Measurements from ENCODE around the gene CRB1. TPM values are rescaled to one million over a fixed set of nuclear protein-coding genes. Genes with fewer than 3 reads are reported as not detected.

The CRB1 gene
- 3.3 TPM for polyA plus RNA-seq (ENCODE audit: insufficient read length)
- long read RNA-seq, donor 1: 0 reads
- long read RNA-seq, donor 2: 0 reads
- long read RNA-seq, donor 3: 0 reads
- long read RNA-seq, donor 4: 0 reads
- long read RNA-seq, donor 5, partial matches to known transcripts: 0 of 1 reads
- long read RNA-seq, donor 5, other reads (novel, unspliced or antisense): 0 of 1 reads
- long read RNA-seq, donor 6: 0 reads
- long read RNA-seq, donor 7: 0 reads
- long read RNA-seq, donor 8: 0 reads

DNA sequence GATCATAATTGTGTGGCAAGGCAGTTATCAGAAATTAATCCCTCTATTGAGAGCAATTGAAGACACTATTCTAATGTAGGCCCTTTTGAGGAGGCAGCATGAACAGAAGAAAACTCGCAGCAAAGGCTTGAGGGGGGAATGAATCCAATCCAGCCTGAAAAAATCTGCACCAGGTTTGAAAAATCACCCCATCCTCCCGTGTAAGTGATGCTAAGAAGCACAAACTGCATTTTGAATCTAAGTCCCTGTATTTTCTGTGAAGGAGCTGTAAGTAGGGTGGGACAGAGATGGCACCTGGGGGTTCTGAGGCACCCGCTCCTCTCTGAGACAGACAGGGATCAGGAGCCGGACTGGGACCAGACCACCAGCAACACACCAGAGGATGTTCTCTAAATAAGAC is at the start of gene CRB1:
TSS of gene CRB1 (plus strand) at position 241 of the 400 bp plus-strand sequence. CDS start 161 bp downstream, outside the sequence.
- peak; percentile 14 for DNase-seq

DNA sequence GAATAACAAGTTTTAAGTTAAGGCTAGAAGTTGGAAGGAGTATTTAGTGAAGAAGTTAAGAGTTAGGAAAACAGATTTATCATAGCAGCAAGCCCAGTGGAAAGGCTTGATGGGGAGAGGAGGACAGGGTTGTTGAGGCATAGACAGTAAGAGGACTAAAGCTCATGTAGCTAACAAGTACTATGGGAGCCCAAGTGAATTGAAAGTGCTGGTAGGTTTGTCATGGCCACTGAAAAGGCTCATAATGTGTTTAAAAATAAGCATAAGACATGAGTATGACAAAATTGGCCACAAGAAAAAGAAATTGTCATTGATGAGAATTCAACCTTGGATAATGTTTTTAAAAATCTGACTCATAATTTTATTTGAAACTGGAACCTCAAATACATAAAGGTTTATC is 49.2 kb upstream of the CRB1 start:
- no peak for DNase-seq

DNA sequence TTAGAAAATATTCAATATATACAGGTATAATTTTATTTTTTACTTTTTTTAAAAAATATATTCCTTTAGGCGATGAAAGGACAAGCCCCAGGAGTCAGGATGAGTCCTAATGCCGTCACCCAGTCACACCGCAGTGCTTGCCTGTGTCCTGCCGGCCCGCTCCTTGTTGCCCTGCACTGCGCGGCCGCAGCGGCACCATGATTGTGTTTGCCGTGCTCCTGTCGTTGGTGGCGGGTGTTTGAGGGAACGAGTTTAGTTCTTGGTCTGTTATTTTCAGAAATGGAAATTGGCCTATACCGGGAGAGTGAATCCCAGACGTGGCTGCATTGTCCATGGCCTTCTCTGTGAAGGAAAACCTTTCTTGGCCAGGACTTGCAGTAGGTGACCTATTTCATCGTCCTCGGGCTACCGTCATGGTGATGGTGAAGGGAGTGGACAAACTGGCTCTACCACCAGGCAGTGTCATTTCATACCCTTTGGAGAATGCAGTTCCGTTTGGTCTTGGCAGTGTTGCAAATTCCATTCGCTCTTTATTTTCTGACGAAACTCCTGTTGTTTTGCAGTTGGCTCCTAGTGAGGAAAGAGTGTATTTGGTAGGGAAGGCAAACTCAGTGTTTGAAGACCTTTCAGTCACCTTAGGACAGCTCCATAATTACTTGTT is 45.9 kb upstream of the CRB1 start:
- no peak for DNase-seq

DNA sequence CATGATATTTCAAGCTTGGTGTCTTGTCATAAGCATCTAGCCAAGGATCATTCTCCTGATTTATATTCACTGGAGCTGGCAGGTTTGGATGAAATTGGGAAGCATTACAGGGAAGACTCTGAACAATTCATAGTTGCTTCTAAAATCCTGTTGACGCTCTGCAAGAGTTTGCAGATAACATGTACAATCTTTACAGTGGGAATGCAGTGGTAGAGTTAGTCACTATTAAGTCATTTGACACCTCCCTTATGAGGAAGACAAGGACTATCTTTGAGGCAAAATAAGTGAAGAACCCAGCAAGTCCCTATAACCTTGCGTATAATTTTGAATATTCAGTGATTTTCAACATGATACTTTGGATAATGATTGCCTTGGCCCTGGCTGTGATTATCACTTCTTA is 45.3 kb upstream of the CRB1 start:
- DNase-seq: no peak

DNA sequence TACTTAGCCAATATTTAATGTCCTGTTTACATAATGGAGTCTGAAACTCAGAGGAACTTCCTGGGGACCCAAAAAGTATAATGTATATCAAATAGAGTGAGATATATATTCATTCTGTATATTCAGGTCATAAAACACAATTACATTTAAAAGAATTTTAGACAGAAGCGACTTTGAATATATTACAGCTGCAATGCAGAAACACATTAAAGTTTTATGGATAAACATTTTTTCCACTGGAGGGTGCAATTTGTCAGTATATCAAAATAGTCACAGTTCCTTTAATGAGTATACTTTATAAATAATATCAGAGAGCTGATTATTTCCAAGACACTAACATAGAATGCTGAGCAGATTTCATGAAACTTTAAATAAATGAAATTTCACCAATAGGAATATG is 43.9 kb upstream of the CRB1 start:
- DNase-seq: peak; percentile 22

DNA sequence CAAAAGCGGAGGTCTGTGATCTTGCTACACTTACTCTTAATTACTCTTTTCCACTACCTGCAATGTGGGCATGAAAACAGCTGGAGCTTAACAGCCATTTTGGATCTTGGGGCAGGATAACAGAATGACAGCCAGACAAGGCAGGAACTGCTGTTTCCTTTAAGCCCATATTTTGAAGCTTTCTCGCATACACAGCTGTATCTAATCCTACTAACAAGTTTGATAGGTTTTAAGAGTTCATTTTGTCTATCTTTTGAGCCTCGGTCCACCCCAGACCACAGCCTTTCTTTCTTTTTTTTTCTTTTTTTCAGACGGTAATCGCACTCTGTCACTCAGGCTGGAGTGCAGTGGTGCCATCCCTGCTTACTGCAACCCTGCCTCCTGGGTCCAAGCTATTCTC is 42.4 kb upstream of the CRB1 start:
- DNase-seq: no peak

DNA sequence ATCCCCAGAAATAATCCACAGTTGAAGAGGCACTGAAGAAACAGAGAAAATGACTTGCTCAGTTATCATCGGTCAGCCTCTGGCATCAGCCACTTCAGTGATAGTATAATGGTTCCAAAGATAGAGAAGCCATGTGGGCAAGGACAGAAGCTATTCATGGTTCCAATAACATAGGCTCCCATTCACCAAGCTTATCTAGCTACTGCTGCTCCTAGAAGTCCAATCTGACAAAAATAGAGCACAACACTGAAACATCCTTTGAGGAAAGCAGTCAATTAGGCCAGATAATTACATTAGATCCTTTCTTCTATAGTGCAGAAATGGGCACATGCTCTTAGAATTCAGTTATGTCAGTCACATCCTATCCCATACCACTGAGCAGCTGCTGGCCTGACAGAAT is 33.5 kb upstream of the CRB1 start:
- no peak for DNase-seq

DNA sequence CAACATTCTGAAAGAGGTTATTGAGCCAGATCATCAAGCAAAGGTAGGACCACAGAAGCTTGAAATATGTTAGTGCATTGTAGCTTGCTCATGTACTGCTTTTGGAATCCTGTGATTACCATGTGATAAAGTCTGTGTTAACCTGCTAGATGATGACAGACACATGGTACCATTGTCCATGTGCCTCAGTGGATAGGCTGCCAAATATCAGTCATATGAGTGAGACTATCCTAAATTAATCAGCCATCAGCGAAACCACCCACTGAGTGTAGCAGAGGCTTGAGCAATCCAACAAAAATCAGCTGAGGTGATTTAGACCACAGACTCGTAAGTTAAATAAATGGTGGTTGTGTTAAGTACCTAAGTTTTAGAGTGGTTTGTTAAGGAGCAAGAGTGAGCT is 32.7 kb upstream of the CRB1 start:
- DNase-seq: no peak

DNA sequence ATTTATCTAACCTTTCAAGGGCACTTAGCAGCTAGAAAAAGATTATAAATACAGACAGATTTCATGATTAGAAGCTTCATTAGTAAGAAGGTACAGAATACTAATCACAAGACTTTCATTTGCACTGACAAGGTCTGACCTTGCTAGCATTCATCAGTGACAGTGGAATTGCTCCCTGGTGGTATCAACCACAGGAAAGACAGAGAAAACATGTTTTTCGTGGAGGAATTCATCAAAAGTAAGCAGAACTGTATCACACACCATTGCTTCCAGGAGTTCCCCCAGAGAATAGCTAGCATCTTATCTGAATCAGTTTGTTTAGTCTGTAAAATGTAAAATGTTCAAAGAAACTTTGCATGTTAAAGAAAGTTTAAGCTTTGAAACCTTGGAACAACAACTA is 20.6 kb upstream of the CRB1 start:
- no peak for DNase-seq

DNA sequence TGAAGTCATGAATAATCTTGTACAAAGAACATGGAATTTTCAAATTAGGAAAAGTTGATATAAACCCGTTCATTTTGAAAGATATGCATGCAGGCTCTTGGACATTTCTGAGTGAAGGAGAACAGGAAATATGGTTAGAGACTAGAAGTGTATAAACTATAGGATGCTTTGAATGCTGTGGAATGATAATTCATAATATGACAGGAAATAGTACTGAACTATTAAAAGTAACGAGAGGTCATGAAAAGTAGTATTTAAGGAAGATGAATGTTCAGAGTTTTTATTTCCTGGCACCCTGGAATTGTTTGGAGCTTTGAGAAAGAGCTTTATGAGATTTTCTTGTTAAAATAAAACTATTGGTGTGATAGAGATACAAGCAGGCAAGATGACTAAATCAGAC is 18.7 kb upstream of the CRB1 start:
- DNase-seq: no peak

DNA sequence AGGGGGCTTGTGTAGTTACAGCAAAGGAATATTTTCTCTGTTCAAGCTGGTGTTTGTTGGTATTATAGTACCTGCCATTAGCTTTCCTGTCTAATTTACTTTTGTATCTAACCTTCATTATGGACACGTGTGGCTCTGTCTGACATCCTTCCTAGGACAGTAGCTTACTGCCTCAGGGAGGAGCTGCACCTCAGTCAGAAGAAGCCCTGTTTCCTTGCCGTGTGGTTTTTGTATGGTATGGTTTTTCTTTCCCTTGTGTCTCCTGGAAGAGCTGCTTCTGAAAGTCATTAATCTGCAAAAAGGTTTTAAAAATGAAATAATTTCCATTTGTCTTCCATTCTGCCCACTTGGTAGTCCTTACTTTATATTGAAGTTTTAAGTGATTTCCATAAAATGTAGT is 17.4 kb upstream of the CRB1 start:
- DNase-seq: no peak

DNA sequence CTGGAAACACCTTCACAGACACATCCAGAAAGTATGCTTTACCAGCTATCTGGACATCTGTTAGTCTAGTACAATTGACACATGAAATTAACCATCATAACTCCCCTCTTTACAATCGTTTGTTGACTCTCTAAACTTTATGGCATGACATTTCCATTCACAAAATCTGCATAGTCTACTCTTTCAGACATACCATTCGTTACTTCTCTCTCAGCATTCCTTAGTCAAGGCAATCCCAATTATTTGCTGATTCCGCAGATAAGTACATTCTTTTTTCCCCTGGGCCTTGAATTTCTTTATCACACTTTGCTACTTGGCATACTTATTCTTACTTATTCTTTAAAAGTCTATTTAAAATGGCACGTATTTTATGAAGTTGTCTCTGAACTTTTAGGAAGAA is 15.1 kb upstream of the CRB1 start:
- no peak for DNase-seq

DNA sequence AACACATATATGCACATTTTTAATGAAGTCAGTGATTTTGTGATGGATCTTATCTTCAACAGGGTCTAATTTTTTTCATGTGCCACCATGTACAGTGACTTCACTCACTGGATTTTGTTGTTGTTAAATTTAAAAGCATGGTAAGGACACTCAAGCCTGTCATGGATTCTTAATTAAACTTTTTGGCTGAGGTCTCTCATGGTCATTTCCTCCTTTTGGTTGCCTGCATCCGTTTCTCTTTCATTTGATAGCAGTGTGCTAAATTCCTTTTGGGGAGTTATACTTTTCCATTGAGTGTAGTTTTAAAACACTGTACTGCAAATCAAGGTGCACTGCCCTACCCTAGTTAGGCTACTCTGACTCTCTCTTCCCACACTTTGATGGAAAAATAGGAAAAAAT is 13.2 kb upstream of the CRB1 start:
- DNase-seq: no peak

DNA sequence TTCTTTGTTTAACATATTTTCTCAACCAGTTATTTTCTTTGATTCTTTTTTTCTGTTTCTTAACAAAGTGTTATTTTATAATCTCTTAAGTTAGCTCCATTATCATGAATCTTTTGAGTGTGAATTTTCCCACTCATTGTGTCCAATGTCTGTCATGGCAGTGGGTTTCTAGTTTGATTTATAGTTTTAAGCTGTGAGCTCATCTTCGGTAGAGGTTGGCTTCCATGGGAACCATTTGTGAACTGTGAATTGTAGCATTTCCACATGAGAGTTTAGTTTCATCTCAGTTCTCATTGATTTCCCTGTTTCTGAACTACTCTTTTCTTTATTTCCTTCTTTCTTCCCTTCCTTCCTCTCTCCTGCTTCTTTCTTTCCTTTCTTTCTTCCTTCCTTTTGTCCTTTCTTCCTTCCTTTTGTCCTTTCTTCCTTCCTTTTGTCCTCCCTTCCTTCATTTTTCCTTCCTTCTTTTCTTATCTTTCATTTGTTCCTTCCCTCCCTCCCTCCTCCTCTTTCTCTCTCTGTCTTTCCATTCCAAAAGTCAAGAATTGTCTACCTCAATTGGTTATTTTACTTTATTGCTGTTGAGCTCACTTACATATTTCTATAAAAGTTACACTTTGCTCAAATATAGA is 3.0 kb upstream of the CRB1 start:
- no peak for DNase-seq

DNA sequence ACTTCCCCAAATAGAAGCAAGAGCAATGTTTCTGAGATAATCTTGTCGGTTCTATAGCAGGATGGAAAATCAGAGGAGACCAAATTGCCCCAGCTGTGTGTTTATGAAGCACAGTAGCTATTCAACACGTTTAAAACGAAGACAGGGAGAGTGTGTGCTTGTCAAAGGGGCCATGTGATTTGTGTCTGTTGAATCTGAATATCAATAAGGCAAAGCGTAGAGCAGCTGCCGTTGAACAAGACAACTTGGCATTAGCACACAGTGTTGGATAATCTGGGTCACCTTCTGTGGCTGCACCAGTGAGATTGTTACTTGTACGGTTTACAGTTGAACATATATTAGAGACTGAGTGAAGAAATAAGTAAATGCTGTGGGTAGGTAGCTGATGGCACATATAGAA is 1.0 kb downstream of the CRB1 start:
- DNase-seq: no peak

DNA sequence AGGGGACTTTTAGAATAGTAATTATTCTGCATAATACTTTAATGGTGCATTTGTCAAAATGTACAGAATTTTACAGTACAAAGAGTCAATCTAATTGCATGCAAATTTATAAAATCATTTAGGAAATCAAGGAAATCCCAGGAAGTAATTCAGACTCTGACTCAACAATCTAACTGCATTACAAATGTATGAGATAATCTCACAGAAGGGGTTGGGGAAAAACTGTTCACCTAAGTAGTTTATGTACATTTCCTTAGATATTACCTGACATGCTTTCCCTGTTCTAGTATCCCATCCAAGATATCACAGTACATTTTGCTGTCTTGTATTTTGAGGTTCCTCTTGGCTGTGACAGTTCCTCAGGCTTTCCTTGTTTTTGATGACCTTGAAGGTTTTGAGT is 4.7 kb downstream of the CRB1 start:
- DNase-seq: no peak

DNA sequence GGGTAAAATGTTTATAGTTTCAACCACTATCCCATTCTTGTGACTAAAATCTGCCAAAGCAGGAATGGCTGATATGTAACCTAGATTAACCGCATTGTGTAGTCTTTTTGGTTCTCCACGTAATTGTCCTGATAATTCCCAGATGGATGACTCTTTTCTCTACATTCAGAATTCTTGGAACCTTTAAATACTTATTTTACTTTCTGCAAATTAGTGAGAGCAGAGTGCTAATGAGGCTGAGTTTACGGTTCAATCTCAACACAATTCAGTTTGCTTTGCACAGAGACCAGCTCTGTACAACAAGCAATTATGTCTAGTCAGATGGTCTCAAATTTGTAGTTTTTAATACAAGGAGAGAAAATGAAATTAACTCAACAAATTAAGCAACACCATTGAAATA is 9.1 kb downstream of the CRB1 start:
- DNase-seq: no peak

DNA sequence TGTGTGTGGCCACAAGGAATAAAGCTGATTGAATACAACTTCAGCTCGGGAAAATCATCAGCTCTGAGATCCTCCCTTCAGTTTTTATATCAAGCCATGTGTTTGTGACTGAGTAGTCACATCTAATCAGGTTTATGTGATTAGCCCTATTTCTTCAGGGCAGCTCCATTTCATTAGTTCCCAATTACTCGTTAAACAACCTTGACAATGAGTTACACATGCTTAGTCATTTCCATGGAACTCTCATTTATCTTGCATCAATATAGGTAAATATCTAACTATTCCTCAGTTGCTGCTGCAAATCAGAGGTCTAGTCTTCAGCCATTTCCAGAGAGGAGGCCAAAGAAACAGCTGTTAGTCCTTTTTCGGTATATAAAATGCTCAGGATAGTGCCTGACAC is 16.3 kb downstream of the CRB1 start:
- DNase-seq: no peak

DNA sequence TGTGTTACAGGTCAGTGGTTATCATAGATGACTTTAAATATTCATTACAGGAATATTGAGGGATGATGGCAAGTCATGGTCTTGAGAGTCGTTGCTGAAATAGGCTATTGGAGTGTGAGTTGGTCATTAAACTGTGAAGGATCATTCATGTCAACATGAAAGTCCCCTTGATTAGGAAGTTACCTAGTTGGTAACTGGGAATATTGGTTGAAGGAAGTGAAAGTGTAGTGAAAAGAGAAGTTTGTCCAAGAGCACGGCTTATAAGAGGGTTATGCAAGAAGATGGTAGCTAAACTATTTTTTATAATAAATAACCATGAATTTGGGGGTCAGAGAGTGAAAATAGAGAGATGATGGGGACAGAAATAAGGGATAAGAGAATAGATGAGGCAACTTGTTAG is 16.9 kb downstream of the CRB1 start:
- DNase-seq: no peak

DNA sequence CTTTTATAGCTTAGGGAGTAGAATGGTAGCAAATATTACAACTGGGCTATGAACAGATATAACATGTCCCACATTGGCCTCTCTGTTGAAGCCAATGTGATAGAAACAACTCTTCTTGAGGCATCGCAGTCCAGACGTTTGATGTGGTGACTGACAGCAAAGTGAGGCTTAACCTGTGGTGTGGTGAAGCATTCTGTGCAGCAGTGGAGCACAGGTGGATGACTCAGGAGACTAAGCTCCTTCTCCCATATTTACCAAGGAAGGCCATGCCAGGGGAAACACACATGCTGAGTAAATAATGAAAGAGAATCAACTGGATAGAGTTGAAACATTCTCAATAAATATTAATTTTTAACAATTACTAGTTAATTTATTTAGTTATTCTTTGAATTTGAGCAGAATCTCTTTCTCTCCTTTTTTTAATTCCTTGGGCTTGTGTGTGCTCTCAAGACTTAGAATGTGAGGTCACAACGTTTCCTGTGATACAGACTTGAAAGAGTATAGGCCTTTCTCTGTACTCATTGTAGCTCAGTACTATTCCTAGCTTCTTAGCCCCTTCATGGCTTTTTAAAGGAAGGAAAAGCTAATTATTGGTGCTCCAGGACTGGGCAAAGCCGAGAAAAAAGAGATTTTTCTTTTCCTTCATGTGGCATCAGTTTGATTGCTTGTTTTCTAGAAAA is 17.6 kb downstream of the CRB1 start:
- DNase-seq: no peak

DNA sequence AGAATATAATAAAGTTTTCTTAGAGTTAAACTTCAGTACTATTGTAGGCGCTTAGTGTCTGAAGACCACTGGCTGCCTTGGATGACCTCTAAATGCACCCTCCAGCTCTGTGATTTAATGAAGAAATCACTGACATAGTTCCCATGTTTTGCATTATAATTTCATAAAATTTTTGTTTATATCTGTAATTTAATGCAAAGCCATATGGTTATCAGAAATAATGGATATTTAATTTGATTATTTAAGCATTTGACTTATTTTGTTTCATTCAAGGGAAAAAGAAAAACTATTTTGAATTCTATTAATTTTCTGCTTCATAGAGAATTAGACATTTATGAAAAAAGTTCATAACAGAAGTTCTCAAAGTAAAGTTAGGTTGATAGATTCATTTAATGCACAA is 18.6 kb downstream of the CRB1 start:
- DNase-seq: no peak

DNA sequence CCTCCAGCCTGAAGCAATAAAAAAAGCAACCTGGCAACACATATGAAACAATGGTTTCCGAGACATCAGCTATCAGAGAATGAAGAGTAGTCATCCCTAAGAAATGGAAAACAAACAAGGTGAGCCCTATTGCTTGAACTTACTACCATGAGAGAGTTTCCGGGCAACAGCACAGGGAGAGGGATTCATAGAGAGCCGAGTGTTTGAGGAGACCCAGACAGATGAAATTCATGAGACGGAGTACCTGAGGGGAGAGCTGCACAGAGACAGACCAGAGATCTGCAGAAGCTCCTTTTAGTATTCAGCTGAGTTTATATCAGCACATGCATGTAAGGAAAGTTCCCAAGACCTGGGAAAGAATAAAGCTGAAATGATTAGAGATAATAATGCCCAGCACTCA is 19.8 kb downstream of the CRB1 start:
- no peak for DNase-seq

DNA sequence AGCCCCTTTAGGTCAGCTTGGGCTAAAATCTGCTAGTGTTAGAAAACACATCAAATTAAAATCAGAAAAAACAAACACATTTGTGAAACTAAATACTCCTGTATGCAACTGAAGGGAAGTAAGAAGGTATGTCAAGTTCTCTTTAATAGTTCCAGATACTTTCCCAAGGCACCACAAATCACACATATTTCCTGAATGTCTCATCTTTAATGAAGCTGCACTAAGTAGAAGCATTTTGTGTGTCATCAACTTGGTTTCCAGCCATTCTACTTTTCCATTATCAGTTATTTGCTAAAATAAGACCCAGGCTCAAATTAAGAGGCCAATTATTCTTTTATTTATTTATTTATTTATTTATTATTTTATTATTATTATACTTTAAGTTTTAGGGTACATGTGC is 34.7 kb downstream of the CRB1 start:
- DNase-seq: no peak

Measured in left kidney (tissue), 8 donors.